ENCODE data around the gene ATG7.

Gene ATG7

DNA sequence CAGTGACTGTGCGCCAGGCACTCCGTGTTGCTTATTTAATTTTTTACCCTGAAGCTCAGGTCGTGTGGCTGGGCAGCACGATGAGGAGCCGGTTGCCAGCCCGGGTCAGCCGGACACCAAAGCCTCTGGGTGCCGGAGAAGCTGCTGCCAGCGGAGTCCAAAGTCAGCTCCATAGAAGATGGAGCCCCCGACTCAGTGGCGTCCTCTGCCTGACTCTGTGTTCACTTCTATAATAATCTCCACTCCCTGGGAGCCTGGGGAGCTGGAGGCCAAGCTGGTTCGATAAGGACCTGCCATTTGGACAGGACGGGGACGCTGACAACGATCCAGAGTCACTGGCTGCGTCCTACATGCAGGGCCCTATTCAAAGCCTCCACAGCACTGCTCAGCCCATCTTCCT lies 292.9 kb downstream of the ATG7 start (continued):
- TF ChIP-seq, protein P1, sequence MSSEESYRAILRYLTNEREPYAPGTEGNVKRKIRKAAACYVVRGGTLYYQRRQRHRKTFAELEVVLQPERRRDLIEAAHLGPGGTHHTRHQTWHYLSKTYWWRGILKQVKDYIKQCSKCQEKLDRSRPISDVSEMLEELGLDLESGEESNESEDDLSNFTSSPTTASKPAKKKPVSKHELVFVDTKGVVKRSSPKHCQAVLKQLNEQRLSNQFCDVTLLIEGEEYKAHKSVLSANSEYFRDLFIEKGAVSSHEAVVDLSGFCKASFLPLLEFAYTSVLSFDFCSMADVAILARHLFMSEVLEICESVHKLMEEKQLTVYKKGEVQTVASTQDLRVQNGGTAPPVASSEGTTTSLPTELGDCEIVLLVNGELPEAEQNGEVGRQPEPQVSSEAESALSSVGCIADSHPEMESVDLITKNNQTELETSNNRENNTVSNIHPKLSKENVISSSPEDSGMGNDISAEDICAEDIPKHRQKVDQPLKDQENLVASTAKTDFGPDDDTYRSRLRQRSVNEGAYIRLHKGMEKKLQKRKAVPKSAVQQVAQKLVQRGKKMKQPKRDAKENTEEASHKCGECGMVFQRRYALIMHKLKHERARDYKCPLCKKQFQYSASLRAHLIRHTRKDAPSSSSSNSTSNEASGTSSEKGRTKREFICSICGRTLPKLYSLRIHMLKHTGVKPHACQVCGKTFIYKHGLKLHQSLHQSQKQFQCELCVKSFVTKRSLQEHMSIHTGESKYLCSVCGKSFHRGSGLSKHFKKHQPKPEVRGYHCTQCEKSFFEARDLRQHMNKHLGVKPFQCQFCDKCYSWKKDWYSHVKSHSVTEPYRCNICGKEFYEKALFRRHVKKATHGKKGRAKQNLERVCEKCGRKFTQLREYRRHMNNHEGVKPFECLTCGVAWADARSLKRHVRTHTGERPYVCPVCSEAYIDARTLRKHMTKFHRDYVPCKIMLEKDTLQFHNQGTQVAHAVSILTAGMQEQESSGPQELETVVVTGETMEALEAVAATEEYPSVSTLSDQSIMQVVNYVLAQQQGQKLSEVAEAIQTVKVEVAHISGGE (tag by site-specific recombination; conservative IDR thresholded peaks at IDR 0.05; ENCODE audit: low read depth), result no peak
- no peak for TF ChIP-seq ZNF223 (tag by site-specific recombination; IDR thresholded peaks at IDR 0.05)
- TF ChIP-seq ZNF23 (tag by site-specific recombination; IDR thresholded peaks at IDR 0.05; ENCODE audit: borderline replicate concordance), result no peak
- no peak for TF ChIP-seq ZBTB7A (tag by site-specific recombination; IDR thresholded peaks at IDR 0.05; ENCODE audit: low read depth)
- no peak for TF ChIP-seq ZNF114 (tag by site-specific recombination; IDR thresholded peaks at IDR 0.05)
- TF ChIP-seq ZNF621 (tag by site-specific recombination; IDR thresholded peaks at IDR 0.05), result no peak

DNA sequence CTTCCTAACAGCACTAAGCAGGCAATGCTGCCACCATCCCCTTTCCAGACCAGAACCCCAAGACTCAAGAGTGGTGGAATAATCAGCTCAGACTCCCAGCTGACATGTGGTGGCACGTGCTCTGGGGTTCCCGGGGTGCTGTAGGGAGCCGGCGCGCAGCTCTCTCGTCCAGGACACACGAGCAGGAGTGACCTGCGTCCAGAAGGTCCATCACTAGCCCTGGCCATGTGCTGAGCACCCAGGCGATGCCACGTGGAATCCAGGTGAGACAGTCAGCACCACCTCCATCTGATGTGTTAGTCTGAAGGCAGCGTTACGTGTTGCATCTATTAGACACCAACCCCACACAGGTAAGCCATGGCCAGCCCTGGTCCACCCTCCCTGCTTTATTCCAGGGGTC lies 293.3 kb downstream of the ATG7 start:
- peaks cover 0 to 37% of the 10 kb centered on the region in 2 experiments; a peak in 2 of 3 replicates for H3K36me3 ChIP-seq (ENCODE audit: control insufficient read depth in 2 of 2, insufficient read depth in 1 of 2, low read length in 2 of 2)

DNA sequence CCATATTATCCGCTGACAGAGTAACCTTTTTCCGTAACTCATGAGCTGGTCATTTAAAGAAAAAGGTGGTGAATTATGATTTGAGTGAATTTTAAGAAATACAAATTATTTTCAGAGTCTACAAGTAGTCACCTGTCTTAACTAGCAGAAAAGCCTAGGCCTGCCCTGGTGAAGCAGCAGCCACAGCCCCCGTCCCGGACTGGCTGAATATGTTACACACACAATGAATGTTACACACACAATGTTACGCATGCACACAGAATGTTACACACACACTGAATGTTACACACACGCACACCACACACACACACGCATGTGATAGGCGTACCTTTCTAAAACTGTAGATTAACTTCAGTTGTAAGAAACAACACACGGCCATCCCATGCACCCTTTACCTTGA lies 293.7 kb downstream of the ATG7 start:
- ChIA-PET POLR2A (no interaction called here), CTCF (no interaction called here)
- H3K4me1 ChIP-seq (ENCODE audit: control insufficient read depth, insufficient read depth, low read length), result no peaks in the 10 kb centered on the region
- no peak overlapping the region for H3K27ac ChIP-seq (ENCODE audit: extremely low read depth, low read depth, low read length)
- H3K9me3 ChIP-seq (ENCODE audit: control insufficient read depth, insufficient read depth, low read depth, low read length), result no peaks in the 10 kb centered on the region
- H3K4me3 ChIP-seq (ENCODE audit: low read depth, low read length), result no peak overlapping the region
- TF ChIP-seq ZNF555 (tag by site-specific recombination; conservative IDR thresholded peaks at IDR 0.05) (no peak), SCRT1 (tag by site-specific recombination; IDR thresholded peaks at IDR 0.05; ENCODE audit: borderline replicate concordance) (no peak), ZFP37 (tag by site-specific recombination; IDR thresholded peaks at IDR 0.05) (no peak)
- TF ChIP-seq, protein P2, sequence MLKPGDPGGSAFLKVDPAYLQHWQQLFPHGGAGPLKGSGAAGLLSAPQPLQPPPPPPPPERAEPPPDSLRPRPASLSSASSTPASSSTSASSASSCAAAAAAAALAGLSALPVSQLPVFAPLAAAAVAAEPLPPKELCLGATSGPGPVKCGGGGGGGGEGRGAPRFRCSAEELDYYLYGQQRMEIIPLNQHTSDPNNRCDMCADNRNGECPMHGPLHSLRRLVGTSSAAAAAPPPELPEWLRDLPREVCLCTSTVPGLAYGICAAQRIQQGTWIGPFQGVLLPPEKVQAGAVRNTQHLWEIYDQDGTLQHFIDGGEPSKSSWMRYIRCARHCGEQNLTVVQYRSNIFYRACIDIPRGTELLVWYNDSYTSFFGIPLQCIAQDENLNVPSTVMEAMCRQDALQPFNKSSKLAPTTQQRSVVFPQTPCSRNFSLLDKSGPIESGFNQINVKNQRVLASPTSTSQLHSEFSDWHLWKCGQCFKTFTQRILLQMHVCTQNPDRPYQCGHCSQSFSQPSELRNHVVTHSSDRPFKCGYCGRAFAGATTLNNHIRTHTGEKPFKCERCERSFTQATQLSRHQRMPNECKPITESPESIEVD (tag by site-specific recombination; IDR thresholded peaks at IDR 0.05), result no peak
- TF ChIP-seq, protein P3, sequence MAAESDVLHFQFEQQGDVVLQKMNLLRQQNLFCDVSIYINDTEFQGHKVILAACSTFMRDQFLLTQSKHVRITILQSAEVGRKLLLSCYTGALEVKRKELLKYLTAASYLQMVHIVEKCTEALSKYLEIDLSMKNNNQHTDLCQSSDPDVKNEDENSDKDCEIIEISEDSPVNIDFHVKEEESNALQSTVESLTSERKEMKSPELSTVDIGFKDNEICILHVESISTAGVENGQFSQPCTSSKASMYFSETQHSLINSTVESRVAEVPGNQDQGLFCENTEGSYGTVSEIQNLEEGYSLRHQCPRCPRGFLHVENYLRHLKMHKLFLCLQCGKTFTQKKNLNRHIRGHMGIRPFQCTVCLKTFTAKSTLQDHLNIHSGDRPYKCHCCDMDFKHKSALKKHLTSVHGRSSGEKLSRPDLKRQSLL (tag by site-specific recombination; IDR thresholded peaks at IDR 0.05), result no peak
- peaks cover 0 to 37% of the 10 kb centered on the region in 2 experiments; a peak in 2 of 3 replicates for H3K36me3 ChIP-seq (ENCODE audit: control insufficient read depth in 2 of 2, insufficient read depth in 1 of 2, low read length in 2 of 2)

More for the DNA sequence above, 293.3 kb downstream of the ATG7 start:
- no peaks in the 10 kb centered on the region for H3K9me3 ChIP-seq (ENCODE audit: control insufficient read depth, insufficient read depth, low read depth, low read length)
- no peak overlapping the region for H3K4me3 ChIP-seq (ENCODE audit: low read depth, low read length)
- TF ChIP-seq FEZF1 (tag by site-specific recombination; IDR thresholded peaks at IDR 0.05) (no peak), ZNF112 (tag by site-specific recombination; IDR thresholded peaks at IDR 0.05) (no peak), ZNF664 (tag by site-specific recombination; IDR thresholded peaks at IDR 0.05) (no peak)
- TF ChIP-seq, protein P4, sequence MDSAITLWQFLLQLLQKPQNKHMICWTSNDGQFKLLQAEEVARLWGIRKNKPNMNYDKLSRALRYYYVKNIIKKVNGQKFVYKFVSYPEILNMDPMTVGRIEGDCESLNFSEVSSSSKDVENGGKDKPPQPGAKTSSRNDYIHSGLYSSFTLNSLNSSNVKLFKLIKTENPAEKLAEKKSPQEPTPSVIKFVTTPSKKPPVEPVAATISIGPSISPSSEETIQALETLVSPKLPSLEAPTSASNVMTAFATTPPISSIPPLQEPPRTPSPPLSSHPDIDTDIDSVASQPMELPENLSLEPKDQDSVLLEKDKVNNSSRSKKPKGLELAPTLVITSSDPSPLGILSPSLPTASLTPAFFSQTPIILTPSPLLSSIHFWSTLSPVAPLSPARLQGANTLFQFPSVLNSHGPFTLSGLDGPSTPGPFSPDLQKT (IDR thresholded peaks at IDR 0.05; ENCODE audit: borderline replicate concordance, low read depth, low read length), result no peak
- no peaks in the 10 kb centered on the region for H3K4me1 ChIP-seq (ENCODE audit: control insufficient read depth, insufficient read depth, low read length)
- CTCF ChIA-PET, result no interaction called here
- POLR2A ChIA-PET, result no interaction called here
- no peak overlapping the region for H3K27ac ChIP-seq (ENCODE audit: extremely low read depth, low read depth, low read length)
